ENCODE measurements around the gene C1orf94. TPM values are rescaled to one million over a fixed set of nuclear protein-coding genes. Genes with fewer than 3 reads are reported as not detected.

The C1orf94 gene
- total RNA-seq, 1 donor, result not detected

GRCh38 chr1:34236089-34236488 is 59.4 kb downstream of the C1orf94 start:
- H3K4me3 ChIP-seq (ENCODE audit: low read depth, low read length), result no peak overlapping the region
- TF ChIP-seq CTCF (IDR thresholded peaks at IDR 0.05; ENCODE audit: insufficient read depth, low read depth, low read length), result no peak
- no peak for DNase-seq (ENCODE audit: low read depth)

GRCh38 chr1:34237151-34237815 is 60.6 kb downstream of the C1orf94 start:
- no peak for TF ChIP-seq CTCF (IDR thresholded peaks at IDR 0.05; ENCODE audit: insufficient read depth, low read depth, low read length)
- H3K4me3 ChIP-seq (ENCODE audit: low read depth, low read length), result no peak overlapping the region
- no peak for DNase-seq (ENCODE audit: low read depth)

DNA sequence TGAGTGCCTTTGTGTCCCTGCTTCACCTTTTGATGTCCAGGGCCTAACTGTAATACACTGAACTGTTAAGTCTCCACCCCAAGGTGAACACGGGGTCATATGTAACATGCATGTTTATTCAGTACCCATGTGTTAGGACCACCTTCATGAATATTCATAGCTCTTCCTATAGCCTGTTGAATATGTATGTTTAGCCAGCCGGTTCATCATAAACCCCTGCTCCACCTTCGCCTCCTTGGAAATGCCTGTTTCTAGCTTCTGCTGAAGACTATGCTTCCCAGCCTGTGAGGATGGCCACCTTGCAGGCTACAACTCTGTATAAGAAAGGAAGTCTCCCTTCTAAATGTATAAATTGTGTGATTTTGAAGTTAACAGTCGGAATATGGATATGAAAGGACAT is 69.3 kb downstream of the C1orf94 start:
- TF ChIP-seq CTCF (IDR thresholded peaks at IDR 0.05; ENCODE audit: insufficient read depth, low read depth, low read length), result no peak
- no peak for DNase-seq (ENCODE audit: low read depth)

DNA sequence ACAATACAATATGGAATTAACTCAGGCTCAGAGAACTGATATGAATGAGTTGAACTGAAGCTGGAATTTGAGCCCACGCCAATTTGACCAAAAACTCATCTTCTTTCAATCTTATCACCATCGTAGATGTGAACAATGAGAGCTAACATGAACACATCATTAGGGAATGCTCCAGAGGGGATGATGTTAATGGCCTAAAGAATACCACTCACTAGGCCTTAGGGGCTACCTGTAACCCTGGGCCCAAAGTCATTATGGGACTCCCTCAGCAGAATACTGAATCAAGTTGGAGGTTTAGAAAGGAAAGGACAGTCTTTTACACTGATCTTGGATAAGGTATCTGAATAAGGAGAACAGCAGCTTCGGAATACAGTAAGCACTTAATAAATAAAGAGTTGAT is 73.6 kb downstream of the C1orf94 start:
- TF ChIP-seq CTCF (IDR thresholded peaks at IDR 0.05; ENCODE audit: insufficient read depth, low read depth, low read length), result no peak
- H3K4me3 ChIP-seq (ENCODE audit: low read depth, low read length), result no peak overlapping the region
- no peak for DNase-seq (ENCODE audit: low read depth)

More for the DNA sequence above, 69.3 kb downstream of the C1orf94 start:
- no peak overlapping the region for H3K4me3 ChIP-seq (ENCODE audit: low read depth, low read length)

- DNase-seq (ENCODE audit: low read depth), result no peak
- H3K4me3 ChIP-seq (ENCODE audit: low read depth, low read length), result no peak overlapping the region
- TF ChIP-seq CTCF (IDR thresholded peaks at IDR 0.05; ENCODE audit: insufficient read depth, low read depth, low read length), result no peak
These were observed 85.5 kb downstream of the C1orf94 start for GRCh38 chr1:34262023-34262853.

- DNase-seq (ENCODE audit: low read depth), result no peak
- no peak for TF ChIP-seq CTCF (IDR thresholded peaks at IDR 0.05; ENCODE audit: insufficient read depth, low read depth, low read length)
- H3K4me3 ChIP-seq (ENCODE audit: low read depth, low read length), result no peak overlapping the region
These were observed 86.2 kb downstream of the C1orf94 start for GRCh38 chr1:34262921-34263320.
